GM08714 (cell line): ENCODE results near the gene NOL8.

ENCODE experiments used
- H3K4me3 ChIP-seq: fragments of 200-500 bp; sonication (Bioruptor generic); 2 replicates; pipeline ENCODE4 v1.5.1; 2014; ENCODE audit warnings: mild to moderate bottlenecking, low read length, inconsistent platforms
- ZNF274 ChIP-seq: IDR thresholded peaks from 2 replicates; pipeline ENCODE4 v1.6.1; 2012; ENCODE audit warnings: mild to moderate bottlenecking, low read depth, low read length

Gene NOL8

GRCh38 chr9:92328225-92328624 is 3.1 kb upstream of the NOL8 start:
- TF ChIP-seq ZNF274: no peak
- no peak overlapping the region for H3K4me3 ChIP-seq

- no peak for TF ChIP-seq ZNF274
- H3K4me3 ChIP-seq: peak overlapping the region; percentile 95; the same call in 1 of the 2 replicates
Observed at GRCh38 chr9:92327283-92327850, 2.2 kb upstream of the NOL8 start.

- H3K4me3 ChIP-seq: peak overlapping the region; percentile 95
- no peak for TF ChIP-seq ZNF274
Observed at GRCh38 chr9:92325991-92326500, 896 bp upstream of the NOL8 start.

DNA sequence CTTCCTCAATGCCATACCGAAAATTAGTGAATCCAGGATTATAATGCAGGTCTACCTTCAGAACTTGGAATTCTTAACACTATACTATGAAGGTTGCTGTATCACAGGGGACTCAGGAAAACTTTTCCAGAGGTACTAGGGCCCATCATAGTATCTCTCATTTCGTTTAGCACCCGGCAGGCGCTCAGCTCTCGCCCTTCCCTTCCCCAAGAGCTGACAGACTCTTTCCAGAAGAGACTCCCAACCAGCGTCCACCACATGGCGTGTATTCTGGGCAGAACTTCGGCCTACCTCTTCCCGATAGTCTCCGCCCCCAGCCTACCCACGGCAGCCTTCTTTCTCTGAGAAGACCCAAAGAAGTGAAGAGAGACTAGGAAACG is 271 bp downstream of the NOL8 start:
- H3K4me3 ChIP-seq: peak overlapping the region; percentile 95
- no peak for TF ChIP-seq ZNF274

DNA sequence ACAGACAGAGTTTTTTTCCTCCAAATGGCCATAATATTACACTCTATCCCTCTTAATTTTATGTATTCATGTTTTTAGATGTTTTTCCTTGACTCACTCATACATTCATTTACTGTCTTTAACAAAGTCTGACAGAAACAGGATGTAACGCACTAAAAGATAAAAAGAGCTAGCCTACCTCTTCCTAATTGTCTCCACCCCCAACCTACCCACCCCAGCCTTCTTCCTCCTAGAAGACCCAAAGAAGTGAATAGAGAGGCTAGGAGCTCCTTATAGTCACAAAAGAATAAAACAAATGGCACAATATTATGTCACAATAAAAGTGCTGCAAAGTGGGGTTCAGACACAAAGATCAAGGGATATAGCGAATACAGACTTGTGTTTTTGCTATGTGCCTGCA is 719 bp downstream of the NOL8 start:
- peak overlapping the region; percentile 95 for H3K4me3 ChIP-seq
- TF ChIP-seq ZNF274: no peak

DNA sequence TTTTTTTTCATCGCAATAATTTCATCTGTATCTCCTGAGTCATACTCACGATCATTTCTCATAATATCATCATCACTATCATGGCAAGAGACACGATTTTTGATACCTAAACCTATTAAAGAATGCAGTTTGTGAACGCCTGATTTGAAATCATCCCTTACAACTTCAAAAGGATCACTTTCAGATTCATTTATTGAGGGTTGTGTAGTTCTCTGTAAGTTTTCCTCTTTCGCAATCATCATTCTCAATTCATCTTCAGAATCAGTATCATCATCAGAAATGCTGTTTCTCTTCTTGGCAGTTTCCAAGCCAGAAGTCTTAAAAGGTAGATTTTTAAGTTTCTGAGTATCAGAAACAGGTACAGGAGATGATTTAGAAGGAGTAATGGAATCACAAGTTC is 9.7 kb downstream of the NOL8 start:
- no peak for TF ChIP-seq ZNF274
- no peak overlapping the region for H3K4me3 ChIP-seq

DNA sequence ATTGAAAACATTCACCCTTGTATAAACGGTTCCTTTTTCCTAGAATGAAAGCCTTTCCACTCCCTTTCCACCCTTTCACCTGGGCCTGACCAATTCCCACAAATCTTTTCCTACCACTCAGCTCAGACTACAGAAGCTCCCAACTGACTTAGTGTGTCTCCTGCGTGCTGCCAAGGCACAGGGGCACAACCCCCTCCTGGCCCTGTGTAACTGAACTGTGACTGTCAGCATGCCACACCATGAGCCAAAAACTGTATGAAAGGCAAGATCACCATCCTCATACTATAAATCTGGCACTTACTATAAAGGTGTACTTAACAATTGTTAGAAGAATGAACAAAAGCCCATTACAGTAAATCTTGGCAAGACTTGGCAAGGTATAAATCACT is 11.5 kb downstream of the NOL8 start:
- no peak overlapping the region for H3K4me3 ChIP-seq
- TF ChIP-seq ZNF274: no peak

DNA sequence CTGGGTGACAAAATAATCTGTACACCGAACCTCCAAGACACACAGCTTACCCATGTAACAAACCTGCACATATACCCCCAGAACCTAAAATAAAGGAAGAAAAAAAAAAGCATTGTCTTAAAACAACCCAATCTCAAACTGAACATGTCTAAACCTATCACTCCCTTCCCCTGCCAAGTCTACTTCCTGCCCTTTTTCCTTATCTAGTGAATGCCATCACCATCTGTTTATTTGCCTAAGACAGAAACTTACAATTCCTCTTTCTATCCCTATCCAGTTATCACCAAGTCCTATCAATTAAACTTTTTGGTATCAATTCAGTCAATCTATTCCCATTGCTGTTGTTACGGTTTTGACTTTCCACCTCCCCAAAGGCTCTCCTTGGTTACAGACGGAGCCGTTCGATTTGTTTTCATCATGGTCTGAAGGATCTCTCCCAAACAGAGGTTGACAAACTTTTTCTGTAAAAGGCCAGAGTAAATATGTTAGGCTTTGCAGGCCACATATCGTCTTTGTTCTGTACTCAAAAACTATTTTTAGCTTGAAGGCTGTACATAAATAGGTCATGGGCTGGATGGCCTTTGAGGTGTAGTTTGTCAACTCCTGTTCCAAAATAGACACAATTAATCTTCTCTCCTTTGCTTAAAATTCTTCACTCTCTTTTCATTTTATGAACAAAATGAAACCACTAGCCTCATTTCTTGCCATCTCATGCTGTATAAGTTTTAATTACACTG is 12.1 kb downstream of the NOL8 start:
- no peak for TF ChIP-seq ZNF274

GRCh38 chr9:92310562-92310961 is 14.6 kb downstream of the NOL8 start:
- TF ChIP-seq ZNF274: no peak
- no peak overlapping the region for H3K4me3 ChIP-seq

More for the DNA sequence above, 12.1 kb downstream of the NOL8 start:
- H3K4me3 ChIP-seq: no peak overlapping the region

DNA sequence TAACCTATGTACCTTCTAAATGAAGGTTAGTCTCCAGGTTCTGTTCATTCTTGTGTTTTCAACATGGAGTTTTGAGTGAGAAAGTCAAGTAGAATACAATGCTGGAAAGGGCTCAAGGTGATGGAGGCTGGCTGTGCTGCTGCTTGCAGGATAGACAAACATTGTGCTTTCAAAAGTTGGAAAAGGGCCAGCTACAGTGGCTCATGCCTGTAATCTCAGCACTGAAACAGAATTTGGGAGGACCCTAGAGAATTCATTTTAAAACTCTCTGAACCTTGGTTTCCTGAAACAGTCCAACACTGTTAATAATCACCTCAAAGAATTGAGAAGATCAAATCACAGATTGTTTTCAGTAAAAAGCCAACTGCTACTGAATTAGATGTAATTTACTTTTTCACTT is 16.3 kb downstream of the NOL8 start:
- TF ChIP-seq ZNF274: no peak
- H3K4me3 ChIP-seq: no peak overlapping the region

DNA sequence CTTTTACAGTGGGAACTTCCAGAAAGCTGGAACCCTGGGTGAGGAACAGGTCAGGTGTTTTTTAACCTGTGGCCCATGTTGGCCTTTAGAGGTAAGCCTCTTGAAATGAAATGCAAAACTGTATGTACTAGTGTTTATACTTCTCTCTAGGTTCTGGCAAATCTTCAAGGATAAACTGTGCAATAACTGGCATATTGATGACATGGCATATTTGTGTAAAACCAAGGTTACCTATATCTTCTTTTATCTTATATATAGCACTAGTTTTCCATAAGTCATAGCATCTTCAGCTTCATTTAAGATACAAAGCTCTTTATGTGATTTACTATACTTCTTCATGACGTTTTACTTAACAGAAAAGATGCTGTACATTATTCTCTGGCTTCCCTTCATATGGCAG is 24.2 kb downstream of the NOL8 start:
- no peak overlapping the region for H3K4me3 ChIP-seq
- TF ChIP-seq ZNF274: no peak

DNA sequence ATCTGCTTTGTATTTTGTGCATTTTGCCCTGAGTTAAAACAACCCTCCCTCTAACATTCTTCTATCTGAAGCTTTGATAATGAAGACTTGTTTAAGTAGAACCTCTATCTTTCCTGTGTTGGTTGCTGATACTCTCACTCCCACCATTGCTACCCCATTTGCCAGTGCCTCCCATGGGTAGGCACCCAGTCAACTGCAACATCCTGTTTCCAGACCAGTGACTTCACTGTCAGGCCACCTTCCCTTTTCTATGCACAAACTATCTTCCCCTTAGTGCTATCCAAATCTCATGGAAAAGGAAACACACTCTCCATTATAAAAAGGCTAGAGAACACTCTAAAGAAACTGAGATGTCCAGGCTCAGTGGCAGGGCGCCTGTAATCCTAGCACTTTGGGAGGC is 26.0 kb downstream of the NOL8 start:
- TF ChIP-seq ZNF274: no peak
- H3K4me3 ChIP-seq: no peak overlapping the region

DNA sequence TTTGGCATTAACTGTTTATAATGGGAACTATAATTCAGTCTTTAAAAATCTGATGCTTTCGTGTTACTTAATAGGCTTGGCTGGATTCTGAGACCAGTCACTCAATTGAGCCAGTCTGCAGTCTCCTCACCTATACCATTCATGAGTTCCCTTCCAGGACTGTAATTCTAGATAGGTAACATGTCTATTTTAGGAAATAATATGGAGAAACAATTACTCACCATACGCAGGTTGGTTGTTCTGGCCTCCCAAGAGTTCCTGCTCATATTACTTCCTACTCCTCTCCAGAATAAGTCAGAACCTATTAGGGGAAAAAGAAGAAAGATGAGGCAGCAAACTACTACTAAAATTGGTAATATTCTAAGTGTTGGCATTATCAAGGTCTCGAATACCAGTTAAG is 27.1 kb downstream of the NOL8 start:
- no peak for TF ChIP-seq ZNF274
- H3K4me3 ChIP-seq: no peak overlapping the region

DNA sequence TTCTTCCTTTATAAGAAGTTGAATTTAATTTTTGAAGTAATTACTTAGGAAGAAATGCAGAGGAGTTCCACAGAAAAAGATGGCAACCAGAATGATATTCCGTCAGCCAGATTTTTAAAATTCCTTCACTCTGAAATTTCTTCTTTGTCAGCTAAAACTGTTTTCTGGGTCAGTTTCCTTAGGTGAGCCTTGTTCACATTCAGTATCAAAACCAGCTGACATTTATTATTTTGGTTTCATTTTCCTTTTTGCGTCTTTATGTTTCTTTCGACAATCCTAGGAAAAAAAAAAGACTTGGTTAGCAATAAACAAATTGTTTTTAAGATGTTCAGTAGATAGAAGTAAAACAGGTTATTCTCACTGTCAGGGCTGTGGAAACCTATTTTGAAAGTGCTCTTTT is 27.5 kb downstream of the NOL8 start:
- no peak overlapping the region for H3K4me3 ChIP-seq
- no peak for TF ChIP-seq ZNF274

DNA sequence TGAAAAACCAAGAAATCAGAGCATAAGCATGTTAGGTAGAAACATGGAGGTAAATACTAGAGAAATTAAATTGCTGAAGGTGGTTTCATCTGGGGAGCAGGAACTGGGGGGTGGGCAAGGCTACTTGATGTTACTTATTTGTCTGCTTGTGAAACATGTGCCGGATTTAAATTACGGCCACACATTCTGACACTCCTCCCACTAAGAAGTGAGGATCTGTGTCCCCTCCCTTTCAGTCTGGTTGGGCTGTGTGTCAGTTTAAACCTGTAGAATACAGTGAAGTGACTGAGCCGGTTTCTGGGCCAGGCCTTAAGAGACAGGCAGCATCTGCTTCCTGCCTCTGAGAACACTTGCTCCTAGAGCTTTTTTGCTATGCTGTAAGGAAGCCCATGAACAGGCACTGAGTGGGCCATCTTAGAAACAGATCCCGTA is 29.3 kb downstream of the NOL8 start:
- TF ChIP-seq ZNF274: no peak
- no peak overlapping the region for H3K4me3 ChIP-seq

GRCh38 chr9:92295240-92295790 is 29.8 kb downstream of the NOL8 start:
- H3K4me3 ChIP-seq: no peak overlapping the region
- TF ChIP-seq ZNF274: no peak
